ENCODE measurements around the gene ZNF865.

ZNF865 gene

GRCh38 chr19:55593096-55593772, 12.2 kb upstream of the ZNF865 start:
- no peak overlapping the region for H3K9ac ChIP-seq (ENCODE audit: low read depth, low read length)
- no peaks in the 10 kb centered on the region for H3K9me3 ChIP-seq (ENCODE audit: insufficient read depth, low read length, severe bottlenecking)
- no peaks in the 10 kb centered on the region for H4K20me1 ChIP-seq (ENCODE audit: insufficient read depth, low read length)
- TF ChIP-seq EZH2 (IDR thresholded peaks at IDR 0.05; ENCODE audit: borderline replicate concordance, low read depth, low read length, severe bottlenecking) (no peak), CTCF (IDR thresholded peaks at IDR 0.05; ENCODE audit: borderline replicate concordance, extremely low read depth, low read length, poor library complexity, severe bottlenecking) (no peak)
- no peaks in the 10 kb centered on the region for H3K27me3 ChIP-seq (ENCODE audit: insufficient read depth, low read length, poor library complexity)
- H3K4me3 ChIP-seq (ENCODE audit: low read depth in 1 of 2, low read length in 2 of 2) = no peak overlapping the region
- H3K79me2 ChIP-seq (ENCODE audit: insufficient read depth, low read length) = peaks cover 7% of the 10 kb centered on the region; the same call in 1 of the 2 replicates
- H3K27ac ChIP-seq (ENCODE audit: low read length) = no peak overlapping the region
- H2AFZ ChIP-seq (ENCODE audit: low read depth, low read length) = no peak overlapping the region
- ATAC-seq (ENCODE audit: insufficient read depth, low read depth) = no peak
- DNase-seq = no peak
- peaks cover 8% of the 10 kb centered on the region for H3K4me1 ChIP-seq (ENCODE audit: insufficient read depth, low read length)
- peaks cover 44% of the 10 kb centered on the region for H3K36me3 ChIP-seq (ENCODE audit: insufficient read depth, low read length)
- no peak overlapping the region for H3K4me2 ChIP-seq (ENCODE audit: insufficient read depth, low read length)

DNA sequence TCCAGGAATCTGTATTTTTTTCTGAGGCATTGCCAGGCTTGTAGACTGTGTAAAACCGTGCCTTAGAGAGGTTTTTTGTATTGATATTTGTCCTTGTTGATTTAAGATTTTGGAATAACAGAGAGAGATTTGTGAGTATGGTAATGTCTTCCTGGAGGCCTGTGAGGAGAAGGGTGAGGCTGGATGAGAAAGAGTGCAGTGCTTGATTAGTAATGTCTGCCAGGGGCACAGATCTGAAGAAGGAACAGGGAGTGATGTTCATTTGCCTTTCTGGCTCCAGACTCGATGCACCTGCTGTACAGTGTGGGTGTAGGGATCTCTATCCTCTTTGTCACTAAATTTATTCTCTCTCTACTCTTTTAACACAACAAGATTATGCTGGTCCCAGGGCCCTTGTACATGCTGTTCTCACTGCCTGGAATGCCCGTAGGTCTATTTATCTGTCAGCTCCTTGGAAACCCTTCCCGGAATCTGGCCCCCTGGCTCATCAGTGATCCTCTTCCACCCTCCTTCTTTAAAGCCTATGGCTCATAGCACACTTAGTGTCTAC, 10.4 kb upstream of the ZNF865 start:
- H3K9ac ChIP-seq (ENCODE audit: low read depth, low read length) = no peak overlapping the region
- no peak overlapping the region for H3K27ac ChIP-seq (ENCODE audit: low read length)
- H3K9me3 ChIP-seq (ENCODE audit: insufficient read depth, low read length, severe bottlenecking) = no peaks in the 10 kb centered on the region
- no peak overlapping the region for H3K4me3 ChIP-seq (ENCODE audit: low read depth in 1 of 2, low read length in 2 of 2)
- no peak overlapping the region for H2AFZ ChIP-seq (ENCODE audit: low read depth, low read length)
- TF ChIP-seq EZH2 (IDR thresholded peaks at IDR 0.05; ENCODE audit: borderline replicate concordance, low read depth, low read length, severe bottlenecking) (no peak), CTCF (IDR thresholded peaks at IDR 0.05; ENCODE audit: borderline replicate concordance, extremely low read depth, low read length, poor library complexity, severe bottlenecking) (no peak)
- peaks cover 11% of the 10 kb centered on the region; the same call in 1 of the 2 replicates for H3K79me2 ChIP-seq (ENCODE audit: insufficient read depth, low read length)
- H3K4me2 ChIP-seq (ENCODE audit: insufficient read depth, low read length) = no peak overlapping the region
- H3K27me3 ChIP-seq (ENCODE audit: insufficient read depth, low read length, poor library complexity) = no peaks in the 10 kb centered on the region
- peaks cover 12% of the 10 kb centered on the region for H3K4me1 ChIP-seq (ENCODE audit: insufficient read depth, low read length)
- ATAC-seq (ENCODE audit: insufficient read depth, low read depth) = no peak
- H3K36me3 ChIP-seq (ENCODE audit: insufficient read depth, low read length) = peaks cover 44% of the 10 kb centered on the region
- DNase-seq = no peak
- no peaks in the 10 kb centered on the region for H4K20me1 ChIP-seq (ENCODE audit: insufficient read depth, low read length)

GRCh38 chr19:55596304-55596703, 9.1 kb upstream of the ZNF865 start:
- Histone ChIP-seq H3K9me3 (ENCODE audit: insufficient read depth, low read length, severe bottlenecking) (no peaks in the 10 kb centered on the region), H3K9ac (ENCODE audit: low read depth, low read length) (no peak overlapping the region), H3K79me2 (ENCODE audit: insufficient read depth, low read length) (peaks cover 17% of the 10 kb centered on the region), H3K36me3 (ENCODE audit: insufficient read depth, low read length) (peaks cover 44% of the 10 kb centered on the region), H3K27me3 (ENCODE audit: insufficient read depth, low read length, poor library complexity) (no peaks in the 10 kb centered on the region), H3K4me3 (ENCODE audit: low read depth in 1 of 2, low read length in 2 of 2) (no peak overlapping the region), H3K27ac (ENCODE audit: low read length) (no peak overlapping the region), H3K4me2 (ENCODE audit: insufficient read depth, low read length) (no peak overlapping the region), H3K4me1 (ENCODE audit: insufficient read depth, low read length) (peaks cover 20% of the 10 kb centered on the region), H4K20me1 (ENCODE audit: insufficient read depth, low read length) (no peaks in the 10 kb centered on the region), H2AFZ (ENCODE audit: low read depth, low read length) (no peak overlapping the region)
- ATAC-seq (ENCODE audit: insufficient read depth, low read depth) = no peak
- TF ChIP-seq CTCF (IDR thresholded peaks at IDR 0.05; ENCODE audit: borderline replicate concordance, extremely low read depth, low read length, poor library complexity, severe bottlenecking) (no peak), EZH2 (IDR thresholded peaks at IDR 0.05; ENCODE audit: borderline replicate concordance, low read depth, low read length, severe bottlenecking) (no peak)
- DNase-seq = no peak
